Measurements from ENCODE around the gene ZNF511.

The ZNF511 gene

DNA sequence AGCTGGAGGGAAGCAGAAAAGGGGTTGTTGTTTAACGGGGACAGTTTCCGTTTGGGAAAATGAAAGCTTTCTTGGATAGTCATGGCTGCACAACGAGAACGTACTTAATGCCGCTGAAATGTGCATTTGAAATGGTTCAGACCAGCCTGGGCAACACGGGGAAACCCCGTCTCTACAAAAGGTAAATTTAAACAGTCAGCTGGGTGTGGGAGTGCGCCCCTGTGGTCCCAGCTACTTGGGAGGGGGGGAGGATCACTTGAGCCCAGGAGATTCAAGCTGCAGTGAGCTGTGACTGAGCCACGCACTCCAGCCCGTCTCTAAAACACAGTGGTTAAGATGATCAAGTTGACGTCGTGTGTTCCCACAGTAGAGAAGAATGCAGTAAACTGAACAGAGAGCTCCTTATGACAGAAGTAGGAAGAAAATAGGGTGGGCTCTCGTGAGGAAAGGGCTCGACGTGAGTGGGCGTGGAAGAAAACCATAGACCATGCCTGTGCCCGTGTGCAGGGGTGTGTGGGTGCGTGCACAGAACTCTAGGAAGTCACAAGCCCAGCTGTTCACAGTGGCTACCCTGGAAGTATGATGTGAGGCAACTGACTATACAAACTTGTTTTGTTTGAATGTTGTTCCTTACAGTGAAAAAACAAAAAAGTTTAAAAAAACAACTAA, 53.2 kb downstream of the ZNF511 start:
- Histone ChIP-seq H2AFZ (ENCODE audit: low read depth, low read length, severe bottlenecking) (no peak overlapping the region), H3F3A (ENCODE audit: insufficient read depth) (no peaks in the 10 kb centered on the region), H3K4me2 (ENCODE audit: low read depth, low read length, poor library complexity, severe bottlenecking) (no peak overlapping the region), H3K36me3 (ENCODE audit: low read length) (no peaks in the 10 kb centered on the region), H3K79me2 (ENCODE audit: insufficient read depth, low read length) (no peaks in the 10 kb centered on the region), H3K9me3 (ENCODE audit: insufficient read depth, low read length) (no peaks in the 10 kb centered on the region), H3K27ac (ENCODE audit: low read depth, low read length) (no peak overlapping the region), H3K9me2 (replicated peaks; ENCODE audit: insufficient read depth, low read length) (no peaks in the 10 kb centered on the region), H3K9ac (ENCODE audit: low read length) (no peak overlapping the region), H3K4me3 (ENCODE audit: insufficient read depth, low read length, poor library complexity, severe bottlenecking) (no peak overlapping the region), H3K27me3 (ENCODE audit: low read length) (no peaks in the 10 kb centered on the region), H4K20me1 (ENCODE audit: low read depth, low read length) (no peaks in the 10 kb centered on the region)
- no peak for TF ChIP-seq EZH2phosphoT487 (conservative IDR thresholded peaks at IDR 0.05; ENCODE audit: low read length)
- TF ChIP-seq, protein P1, sequence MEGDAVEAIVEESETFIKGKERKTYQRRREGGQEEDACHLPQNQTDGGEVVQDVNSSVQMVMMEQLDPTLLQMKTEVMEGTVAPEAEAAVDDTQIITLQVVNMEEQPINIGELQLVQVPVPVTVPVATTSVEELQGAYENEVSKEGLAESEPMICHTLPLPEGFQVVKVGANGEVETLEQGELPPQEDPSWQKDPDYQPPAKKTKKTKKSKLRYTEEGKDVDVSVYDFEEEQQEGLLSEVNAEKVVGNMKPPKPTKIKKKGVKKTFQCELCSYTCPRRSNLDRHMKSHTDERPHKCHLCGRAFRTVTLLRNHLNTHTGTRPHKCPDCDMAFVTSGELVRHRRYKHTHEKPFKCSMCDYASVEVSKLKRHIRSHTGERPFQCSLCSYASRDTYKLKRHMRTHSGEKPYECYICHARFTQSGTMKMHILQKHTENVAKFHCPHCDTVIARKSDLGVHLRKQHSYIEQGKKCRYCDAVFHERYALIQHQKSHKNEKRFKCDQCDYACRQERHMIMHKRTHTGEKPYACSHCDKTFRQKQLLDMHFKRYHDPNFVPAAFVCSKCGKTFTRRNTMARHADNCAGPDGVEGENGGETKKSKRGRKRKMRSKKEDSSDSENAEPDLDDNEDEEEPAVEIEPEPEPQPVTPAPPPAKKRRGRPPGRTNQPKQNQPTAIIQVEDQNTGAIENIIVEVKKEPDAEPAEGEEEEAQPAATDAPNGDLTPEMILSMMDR (IDR thresholded peaks at IDR 0.05; ENCODE audit: insufficient read depth, low read length, poor library complexity, severe bottlenecking) = no peak

Measured in SU-DHL-6 (cell line).